NB4 (cell line): ENCODE results near the gene POU2F1.

ENCODE experiments used
- DNase-seq: peaks from one replicate; pipeline ENCODE4 v3.0.0; 2010; ENCODE audit warnings: low read depth
- H3K4me3 ChIP-seq: one replicate; pipeline ENCODE4 v1.5.1; 2011; ENCODE audit warnings: mild to moderate bottlenecking, low read depth, low read length, moderate library complexity
- CTCF ChIP-seq: IDR thresholded peaks from one replicate; pipeline ENCODE4 v1.5.1; 2012; ENCODE audit warnings: low read depth, low read length
- MAX ChIP-seq: IDR thresholded peaks from 2 replicates; pipeline ENCODE4 v1.6.1; 2011; ENCODE audit warnings: low read depth, low read length
- MYC ChIP-seq: IDR thresholded peaks from 2 replicates; pipeline ENCODE4 v1.6.1; 2011; ENCODE audit warnings: low read depth, low read length
- POLR2A ChIP-seq: IDR thresholded peaks from 2 replicates; pipeline ENCODE4 v1.6.1; 2011; ENCODE audit warnings: mild to moderate bottlenecking; ENCODE audit not compliant: insufficient read length; ENCODE audit errors: extremely low read depth

The POU2F1 gene

GRCh38 chr1:167331650-167332049, 111.0 kb downstream of the POU2F1 start:
- TF ChIP-seq MAX (no peak), CTCF (no peak)
- DNase-seq, result no peak
- H3K4me3 ChIP-seq, result no peak overlapping the region

- TF ChIP-seq MYC, result no peak
- TF ChIP-seq CTCF, result no peak
- TF ChIP-seq MAX, result no peak
- no peak for TF ChIP-seq POLR2A
- no peak overlapping the region for H3K4me3 ChIP-seq
- DNase-seq, result no peak
These were observed 111.8 kb downstream of the POU2F1 start for GRCh38 chr1:167332503-167332902.

GRCh38 chr1:167333124-167333523, 112.4 kb downstream of the POU2F1 start:
- H3K4me3 ChIP-seq, result no peak overlapping the region
- no peak for TF ChIP-seq CTCF
- TF ChIP-seq MYC, result no peak
- no peak for TF ChIP-seq MAX
- TF ChIP-seq POLR2A, result no peak
- DNase-seq, result no peak

GRCh38 chr1:167333703-167334102, 113.0 kb downstream of the POU2F1 start:
- no peak overlapping the region for H3K4me3 ChIP-seq
- no peak for DNase-seq
- TF ChIP-seq MAX (no peak), MYC (no peak), CTCF (no peak), POLR2A (no peak)

- TF ChIP-seq MYC (no peak), POLR2A (no peak), CTCF (no peak), MAX (no peak)
- H3K4me3 ChIP-seq, result no peak overlapping the region
- DNase-seq, result no peak
These were observed 118.7 kb downstream of the POU2F1 start for GRCh38 chr1:167339405-167339804.

- no peak for TF ChIP-seq CTCF
- peak; percentile 37; the same call in 1 of the 2 replicates for TF ChIP-seq MYC
- TF ChIP-seq MAX, result 0 out of 2 replicates have a peak, but pooled peaks have one; percentile 11
- TF ChIP-seq POLR2A, result no peak
These were observed 122.2 kb downstream of the POU2F1 start for GRCh38 chr1:167342846-167343245.

More at GRCh38 chr1:167342846-167343245, 122.2 kb downstream of the POU2F1 start:
- H3K4me3 ChIP-seq, result no peak overlapping the region
- peak; percentile 42 for DNase-seq
